ENCODE results near the gene FSHR.

Gene FSHR

DNA sequence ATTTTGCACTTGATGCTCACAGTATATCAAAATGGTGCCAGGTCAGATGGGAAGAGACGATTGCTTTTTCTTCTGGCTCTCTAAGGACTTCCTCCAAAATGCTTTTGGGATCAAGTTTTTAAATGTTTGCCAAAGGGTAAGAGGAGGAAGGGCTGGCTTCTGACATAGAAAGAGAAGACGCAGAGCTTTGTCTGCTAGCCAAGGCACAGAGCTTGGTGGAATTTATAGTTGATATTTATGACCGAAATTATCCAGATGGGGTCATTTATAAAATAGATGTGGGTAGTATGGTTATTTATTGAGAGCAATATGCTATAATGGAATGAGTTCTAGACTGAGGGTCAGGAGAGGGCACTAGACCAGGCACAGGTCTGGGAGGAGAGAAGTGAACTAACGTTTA lies 193.3 kb downstream of the FSHR start:
- no peak for TF ChIP-seq FOXP2 (optimal IDR thresholded peaks at IDR 0.05; ENCODE audit: control extremely low read depth, extremely low read length, insufficient read depth)
- TF ChIP-seq POLR2AphosphoS5 (IDR thresholded peaks at IDR 0.05; ENCODE audit: borderline replicate concordance, low read depth, low read length): no peak
- no peak for TF ChIP-seq EZH2 (IDR thresholded peaks at IDR 0.05)

DNA sequence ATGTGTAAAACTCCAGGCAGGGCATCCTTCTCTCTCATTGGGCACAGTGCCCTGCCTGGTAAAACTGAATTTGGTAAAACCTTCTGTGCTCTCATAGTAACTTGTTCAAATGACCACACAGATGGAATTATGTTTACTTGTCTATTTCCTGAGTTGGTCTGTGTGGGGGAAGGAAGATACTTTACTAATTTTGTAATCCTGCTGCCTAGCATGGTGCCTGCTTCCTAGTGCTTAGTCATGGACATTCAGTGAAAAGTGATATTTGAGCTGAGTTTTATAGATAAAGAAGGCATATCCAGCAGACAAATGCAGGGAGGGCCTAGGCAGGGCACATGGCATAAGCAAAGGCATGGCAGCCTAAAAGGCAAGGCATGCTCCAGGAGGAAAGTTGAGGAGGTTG lies 199.4 kb downstream of the FSHR start:
- DNase-seq (ENCODE audit: low read depth, low spot score): no peak
- TF ChIP-seq FOXP2 (optimal IDR thresholded peaks at IDR 0.05; ENCODE audit: control extremely low read depth, extremely low read length, insufficient read depth): no peak
- no peak for TF ChIP-seq POLR2AphosphoS5 (IDR thresholded peaks at IDR 0.05; ENCODE audit: borderline replicate concordance, low read depth, low read length)
- H3K4me3 ChIP-seq: no peak overlapping the region
- H3K36me3 ChIP-seq (ENCODE audit: insufficient read depth, low read length): no peaks in the 10 kb centered on the region
- H3K9ac ChIP-seq (ENCODE audit: insufficient read length): no peak overlapping the region
- no peak overlapping the region for H3K27ac ChIP-seq
- no peaks in the 10 kb centered on the region for H3K9me3 ChIP-seq (ENCODE audit: low read depth, low read length)

More for the DNA sequence above, 193.3 kb downstream of the FSHR start:
- Histone ChIP-seq H3K36me3 (ENCODE audit: insufficient read depth, low read length) (no peaks in the 10 kb centered on the region), H3K27ac (no peak overlapping the region), H3K9me3 (ENCODE audit: low read depth, low read length) (no peaks in the 10 kb centered on the region), H3K9ac (ENCODE audit: insufficient read length) (no peak overlapping the region), H3K4me3 (no peak overlapping the region)
- DNase-seq (ENCODE audit: low read depth, low spot score): no peak

DNA sequence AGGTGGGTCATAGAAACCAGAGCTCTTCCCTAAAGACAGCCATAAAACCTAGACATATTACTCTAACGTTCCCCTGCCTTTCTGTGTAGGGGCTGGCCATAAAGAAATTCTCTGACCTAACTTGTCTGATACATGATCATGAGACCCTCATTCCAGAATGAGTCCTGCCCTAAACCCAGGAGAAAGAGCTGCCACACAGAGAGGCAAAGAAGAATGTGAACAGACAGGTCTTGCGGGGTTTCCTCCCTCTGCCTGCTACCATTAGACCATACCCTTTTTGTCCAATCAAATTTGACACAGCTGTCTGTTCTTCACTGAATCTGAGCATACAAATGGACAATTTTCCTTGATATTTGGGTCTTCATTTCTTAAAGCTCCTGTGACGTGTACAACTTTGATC lies 200.0 kb downstream of the FSHR start:
- H3K27ac ChIP-seq: no peak overlapping the region
- no peak overlapping the region for H3K9ac ChIP-seq (ENCODE audit: insufficient read length)
- H3K9me3 ChIP-seq (ENCODE audit: low read depth, low read length): no peaks in the 10 kb centered on the region
- H3K4me3 ChIP-seq: no peak overlapping the region
- no peaks in the 10 kb centered on the region for H3K36me3 ChIP-seq (ENCODE audit: insufficient read depth, low read length)
- TF ChIP-seq POLR2AphosphoS5 (IDR thresholded peaks at IDR 0.05; ENCODE audit: borderline replicate concordance, low read depth, low read length): no peak
- no peak for TF ChIP-seq FOXP2 (optimal IDR thresholded peaks at IDR 0.05; ENCODE audit: control extremely low read depth, extremely low read length, insufficient read depth)
- no peak for TF ChIP-seq EZH2 (IDR thresholded peaks at IDR 0.05)
- DNase-seq (ENCODE audit: low read depth, low spot score): no peak

DNA sequence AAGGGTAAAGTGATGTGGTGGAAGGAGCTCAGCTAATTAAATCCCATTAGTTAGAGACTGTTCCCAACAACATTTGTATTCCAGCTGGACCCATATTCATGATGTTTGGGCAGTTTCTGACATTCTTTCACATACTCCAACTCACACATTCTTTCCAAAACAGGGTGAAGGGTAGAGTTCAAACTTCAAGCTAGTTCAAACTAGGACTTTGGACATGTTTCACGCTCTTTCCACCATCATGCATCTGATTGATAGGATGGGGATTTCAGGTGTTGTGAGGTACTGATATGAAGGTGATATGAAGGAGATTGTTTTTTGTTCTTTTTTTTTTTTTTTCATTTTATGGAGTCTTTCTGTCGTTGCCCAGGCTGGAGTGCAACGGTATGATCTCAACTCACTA lies 201.7 kb downstream of the FSHR start:
- no peak overlapping the region for H3K9ac ChIP-seq (ENCODE audit: insufficient read length)
- no peaks in the 10 kb centered on the region for H3K9me3 ChIP-seq (ENCODE audit: low read depth, low read length)
- no peak for TF ChIP-seq EZH2 (IDR thresholded peaks at IDR 0.05)
- no peak for TF ChIP-seq POLR2AphosphoS5 (IDR thresholded peaks at IDR 0.05; ENCODE audit: borderline replicate concordance, low read depth, low read length)
- TF ChIP-seq FOXP2 (optimal IDR thresholded peaks at IDR 0.05; ENCODE audit: control extremely low read depth, extremely low read length, insufficient read depth): no peak
- DNase-seq (ENCODE audit: low read depth, low spot score): no peak
- H3K4me3 ChIP-seq: no peak overlapping the region
- H3K36me3 ChIP-seq (ENCODE audit: insufficient read depth, low read length): no peaks in the 10 kb centered on the region
- H3K27ac ChIP-seq: no peak overlapping the region

DNA sequence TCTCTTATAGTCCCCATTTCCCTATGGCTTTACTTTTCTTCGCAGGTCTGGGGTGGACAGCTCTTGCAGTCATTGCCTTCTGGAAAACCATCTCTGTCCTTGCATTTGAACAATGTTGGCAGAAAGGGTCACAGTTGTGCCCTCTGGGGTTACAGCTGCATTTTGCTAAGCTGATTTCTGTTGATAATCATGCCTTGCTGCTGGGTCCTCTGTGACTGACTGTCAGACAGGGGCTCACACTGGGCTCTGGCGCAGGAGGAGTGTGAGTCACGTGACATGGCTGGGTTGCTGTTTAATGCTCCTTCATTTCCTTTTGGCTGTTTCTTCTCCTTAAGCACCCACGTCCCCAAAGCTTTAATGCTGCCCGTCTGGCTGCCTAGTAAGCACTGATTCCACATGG lies 202.2 kb downstream of the FSHR start:
- TF ChIP-seq EZH2 (IDR thresholded peaks at IDR 0.05) (no peak), POLR2AphosphoS5 (IDR thresholded peaks at IDR 0.05; ENCODE audit: borderline replicate concordance, low read depth, low read length) (no peak), FOXP2 (optimal IDR thresholded peaks at IDR 0.05; ENCODE audit: control extremely low read depth, extremely low read length, insufficient read depth) (no peak)
- Histone ChIP-seq H3K4me3 (no peak overlapping the region), H3K9me3 (ENCODE audit: low read depth, low read length) (no peaks in the 10 kb centered on the region), H3K36me3 (ENCODE audit: insufficient read depth, low read length) (no peaks in the 10 kb centered on the region), H3K27ac (no peak overlapping the region), H3K9ac (ENCODE audit: insufficient read length) (no peak overlapping the region)
- no peak for DNase-seq (ENCODE audit: low read depth, low spot score)

DNA sequence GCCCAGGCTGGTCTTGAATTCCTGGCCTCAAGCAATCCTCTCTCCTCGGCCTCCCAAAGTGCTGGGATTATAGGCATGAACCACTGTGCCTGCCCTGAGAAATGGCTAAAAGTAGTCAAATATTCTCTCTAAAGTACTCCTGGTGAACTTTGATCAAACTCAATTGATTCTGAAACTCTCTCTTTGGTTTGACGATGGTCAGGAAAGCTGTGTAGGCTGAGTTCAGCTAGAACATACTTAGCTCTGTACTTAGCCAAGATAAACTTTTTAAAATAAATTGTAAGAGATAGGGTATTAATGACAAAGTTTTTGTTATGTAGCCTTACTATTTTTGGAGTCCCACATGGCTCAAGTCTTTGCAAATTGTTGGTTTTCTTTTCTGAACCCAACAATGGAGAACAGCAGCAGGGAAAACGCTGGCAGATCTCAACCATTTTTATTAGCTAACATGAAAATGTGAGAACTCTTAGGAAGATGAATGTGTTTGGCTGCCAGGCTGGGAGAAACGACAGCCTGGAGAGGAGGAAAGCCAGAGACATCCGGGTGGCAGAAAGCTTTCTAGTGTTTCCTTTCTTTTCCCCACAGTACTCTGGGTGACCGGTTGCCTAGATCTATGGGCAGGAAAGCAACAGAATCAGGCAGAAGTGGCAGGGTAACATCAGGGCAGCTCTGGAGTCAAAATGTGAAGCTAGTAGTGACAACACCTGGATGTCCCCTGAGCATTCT lies 205.8 kb downstream of the FSHR start:
- no peaks in the 10 kb centered on the region for H3K9me3 ChIP-seq (ENCODE audit: low read depth, low read length)
- no peak for DNase-seq (ENCODE audit: low read depth, low spot score)
- TF ChIP-seq EZH2 (IDR thresholded peaks at IDR 0.05) (no peak), POLR2AphosphoS5 (IDR thresholded peaks at IDR 0.05; ENCODE audit: borderline replicate concordance, low read depth, low read length) (no peak), FOXP2 (optimal IDR thresholded peaks at IDR 0.05; ENCODE audit: control extremely low read depth, extremely low read length, insufficient read depth) (no peak)
- H3K36me3 ChIP-seq (ENCODE audit: insufficient read depth, low read length): no peaks in the 10 kb centered on the region
- no peak overlapping the region for H3K9ac ChIP-seq (ENCODE audit: insufficient read length)
- H3K4me3 ChIP-seq: no peak overlapping the region
- no peak overlapping the region for H3K27ac ChIP-seq

DNA sequence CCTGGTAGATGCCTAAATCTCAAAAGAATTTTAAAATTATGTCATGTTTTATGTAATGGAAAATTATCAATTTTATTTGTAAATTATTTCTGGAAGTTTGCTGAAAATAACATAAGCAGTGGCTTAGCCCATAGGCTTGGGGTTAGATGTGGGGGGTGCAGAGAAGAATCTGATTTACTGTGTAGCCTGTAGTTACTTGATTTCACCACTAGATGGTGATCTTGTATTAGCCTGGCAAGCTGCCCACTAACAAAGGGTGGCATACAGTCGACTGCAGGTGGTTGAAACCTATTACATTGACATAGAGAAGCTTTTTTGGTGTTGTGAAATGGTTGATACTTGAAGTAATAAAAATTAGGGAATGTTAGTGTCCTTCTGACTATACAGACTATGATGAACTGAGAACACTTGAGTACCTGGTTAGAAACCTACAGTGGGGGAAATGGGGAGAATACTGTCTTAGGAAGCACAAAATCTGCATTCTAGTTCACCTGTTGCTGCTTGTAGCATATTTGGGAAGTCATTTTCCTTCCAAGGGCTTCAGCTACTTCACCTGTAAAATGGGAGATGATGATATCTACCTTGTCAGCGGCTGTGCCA lies 207.8 kb downstream of the FSHR start:
- H3K9ac ChIP-seq (ENCODE audit: insufficient read length): no peak overlapping the region
- H3K36me3 ChIP-seq (ENCODE audit: insufficient read depth, low read length): no peaks in the 10 kb centered on the region
- H3K27ac ChIP-seq: no peak overlapping the region
- H3K9me3 ChIP-seq (ENCODE audit: low read depth, low read length): no peaks in the 10 kb centered on the region
- peak; percentile 40 for DNase-seq (ENCODE audit: low read depth, low spot score)
- TF ChIP-seq FOXP2 (optimal IDR thresholded peaks at IDR 0.05; ENCODE audit: control extremely low read depth, extremely low read length, insufficient read depth): no peak
- H3K4me3 ChIP-seq: no peak overlapping the region

DNA sequence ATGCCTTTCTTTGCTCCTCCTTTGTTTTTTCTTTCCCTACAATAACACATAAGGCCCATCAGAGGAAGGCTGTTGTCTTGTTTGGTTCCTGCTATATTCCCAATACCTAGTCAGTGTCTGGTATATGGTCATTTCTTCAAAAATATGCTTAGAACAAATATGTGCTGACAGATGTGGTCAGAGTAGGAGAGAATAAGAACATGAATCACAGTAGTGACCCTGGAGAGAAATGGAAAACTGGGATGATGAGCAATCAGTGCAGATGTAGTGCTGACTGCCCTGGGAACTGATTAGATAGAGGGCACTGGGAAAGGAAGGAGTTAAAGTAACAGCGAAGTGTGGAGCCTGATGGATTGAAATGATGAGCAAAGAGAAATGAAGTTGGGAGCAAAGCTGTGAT lies 209.4 kb downstream of the FSHR start:
- Histone ChIP-seq H3K4me3 (no peak overlapping the region), H3K9me3 (ENCODE audit: low read depth, low read length) (no peaks in the 10 kb centered on the region), H3K27ac (no peak overlapping the region), H3K9ac (ENCODE audit: insufficient read length) (no peak overlapping the region), H3K36me3 (ENCODE audit: insufficient read depth, low read length) (no peaks in the 10 kb centered on the region)
- no peak for DNase-seq (ENCODE audit: low read depth, low spot score)
- no peak for TF ChIP-seq FOXP2 (optimal IDR thresholded peaks at IDR 0.05; ENCODE audit: control extremely low read depth, extremely low read length, insufficient read depth)
- TF ChIP-seq POLR2AphosphoS5 (IDR thresholded peaks at IDR 0.05; ENCODE audit: borderline replicate concordance, low read depth, low read length): no peak
- TF ChIP-seq EZH2 (IDR thresholded peaks at IDR 0.05): no peak

DNA sequence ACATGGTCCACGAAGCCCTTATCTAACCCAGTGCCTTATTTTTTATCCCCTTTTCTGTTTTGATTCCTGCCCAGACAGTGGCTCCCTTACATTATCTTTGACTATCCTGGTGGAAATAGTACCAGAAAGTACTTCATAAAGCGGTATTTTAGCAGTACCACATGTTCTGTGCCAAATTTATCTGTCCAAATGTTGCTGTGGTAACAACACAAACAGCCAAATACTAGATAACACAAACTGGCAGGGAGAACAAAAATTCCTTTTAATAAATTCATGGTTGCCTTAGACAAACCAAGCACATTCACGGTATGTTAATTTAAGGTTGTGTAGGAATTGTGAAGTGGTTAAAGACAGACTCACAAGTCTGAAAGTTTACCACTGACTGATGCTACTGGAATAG lies 210.9 kb downstream of the FSHR start:
- TF ChIP-seq EZH2 (IDR thresholded peaks at IDR 0.05) (no peak), FOXP2 (optimal IDR thresholded peaks at IDR 0.05; ENCODE audit: control extremely low read depth, extremely low read length, insufficient read depth) (no peak), POLR2AphosphoS5 (IDR thresholded peaks at IDR 0.05; ENCODE audit: borderline replicate concordance, low read depth, low read length) (no peak)
- Histone ChIP-seq H3K9ac (ENCODE audit: insufficient read length) (no peak overlapping the region), H3K27ac (no peak overlapping the region), H3K36me3 (ENCODE audit: insufficient read depth, low read length) (no peaks in the 10 kb centered on the region), H3K9me3 (ENCODE audit: low read depth, low read length) (no peaks in the 10 kb centered on the region), H3K4me3 (no peak overlapping the region)
- no peak for DNase-seq (ENCODE audit: low read depth, low spot score)

All from SK-N-MC (cell line).